ENCODE measurements around the gene CDK1. TPM values are rescaled to one million over a fixed set of nuclear protein-coding genes. Genes with fewer than 3 reads are reported as not detected.

CDK1 gene
- total and polyA plus RNA-seq, 4 donors = 1.2 to 3.3 (median 2.6) TPM

- ATAC-seq (ENCODE audit: low FRiP score) (no peak), DNase-seq (no peak)
- intact Hi-C loops (cut with DNase I) = no loop called here
- Histone ChIP-seq H3K36me3 (ENCODE audit: control insufficient read depth in 1 of 2, insufficient read depth in 2 of 2, low read length in 1 of 2) (no peaks in the 10 kb centered on the region), H3K4me1 (ENCODE audit: control insufficient read depth in 1 of 2, insufficient read depth in 2 of 2, low read length in 2 of 2) (no peaks in the 10 kb centered on the region), H3K27me3 (ENCODE audit: control insufficient read depth in 1 of 2, insufficient read depth in 2 of 2, low read length in 1 of 2) (no peaks in the 10 kb centered on the region), H3K9me3 (ENCODE audit: control insufficient read depth, low read length) (peaks cover 2% of the 10 kb centered on the region), H3K4me3 (ENCODE audit: low read length in 2 of 2) (no peak overlapping the region), H3K27ac (ENCODE audit: low read depth in 1 of 2, low read length in 2 of 2) (no peak overlapping the region)
Measured at GRCh38 chr10:60760711-60761210, 17.5 kb upstream of the CDK1 start.

- no peaks in the 10 kb centered on the region for H3K4me1 ChIP-seq (ENCODE audit: control insufficient read depth in 1 of 2, insufficient read depth in 2 of 2, low read length in 2 of 2)
- no peaks in the 10 kb centered on the region for H3K36me3 ChIP-seq (ENCODE audit: control insufficient read depth in 1 of 2, insufficient read depth in 2 of 2, low read length in 1 of 2)
- DNase-seq (no peak), ATAC-seq (ENCODE audit: low FRiP score) (no peak)
- no peaks in the 10 kb centered on the region for H3K27me3 ChIP-seq (ENCODE audit: control insufficient read depth in 1 of 2, insufficient read depth in 2 of 2, low read length in 1 of 2)
- no peak overlapping the region for H3K27ac ChIP-seq (ENCODE audit: low read depth in 1 of 2, low read length in 2 of 2)
- H3K9me3 ChIP-seq (ENCODE audit: control insufficient read depth, low read length) = peaks cover 1% of the 10 kb centered on the region
- no peak overlapping the region for H3K4me3 ChIP-seq (ENCODE audit: low read length in 2 of 2)
- 93 to 100% methylated on average over 1 of the region's 1 CpG for WGBS, 2 donors
- intact Hi-C loops (cut with DNase I) = no loop called here
Measured at GRCh38 chr10:60762554-60762953, 15.7 kb upstream of the CDK1 start.

- Histone ChIP-seq H3K4me3 (ENCODE audit: low read length in 2 of 2) (no peak overlapping the region), H3K9me3 (ENCODE audit: control insufficient read depth, low read length) (no peaks in the 10 kb centered on the region), H3K36me3 (ENCODE audit: control insufficient read depth in 1 of 2, insufficient read depth in 2 of 2, low read length in 1 of 2) (no peaks in the 10 kb centered on the region), H3K4me1 (ENCODE audit: control insufficient read depth in 1 of 2, insufficient read depth in 2 of 2, low read length in 2 of 2) (no peaks in the 10 kb centered on the region), H3K27me3 (ENCODE audit: control insufficient read depth in 1 of 2, insufficient read depth in 2 of 2, low read length in 1 of 2) (no peaks in the 10 kb centered on the region), H3K27ac (ENCODE audit: low read depth in 1 of 2, low read length in 2 of 2) (no peak overlapping the region)
- no peak for DNase-seq
- intact Hi-C loops (cut with DNase I) = no loop called here
- ATAC-seq (ENCODE audit: low FRiP score) = no peak
- 88 to 91% methylated on average over 6 of the region's 6 CpGs for WGBS, 2 donors
Measured at GRCh38 chr10:60767424-60767823, 10.9 kb upstream of the CDK1 start.

- no peak for DNase-seq
- H3K27me3 ChIP-seq (ENCODE audit: control insufficient read depth in 1 of 2, insufficient read depth in 2 of 2, low read length in 1 of 2) = no peaks in the 10 kb centered on the region
- H3K4me1 ChIP-seq (ENCODE audit: control insufficient read depth in 1 of 2, insufficient read depth in 2 of 2, low read length in 2 of 2) = no peaks in the 10 kb centered on the region
- H3K36me3 ChIP-seq (ENCODE audit: control insufficient read depth in 1 of 2, insufficient read depth in 2 of 2, low read length in 1 of 2) = no peaks in the 10 kb centered on the region
- H3K27ac ChIP-seq (ENCODE audit: low read depth in 1 of 2, low read length in 2 of 2) = no peak overlapping the region
- intact Hi-C loops (cut with DNase I) = no loop called here
- H3K4me3 ChIP-seq (ENCODE audit: low read length in 2 of 2) = no peak overlapping the region
- ATAC-seq (ENCODE audit: low FRiP score) = no peak
- no peaks in the 10 kb centered on the region for H3K9me3 ChIP-seq (ENCODE audit: control insufficient read depth, low read length)
- 58 to 65% methylated on average over 2 of the region's 2 CpGs for WGBS, 2 donors
Measured at GRCh38 chr10:60769406-60769805, 8.9 kb upstream of the CDK1 start.

- intact Hi-C loops (cut with DNase I) = no loop called here
- WGBS, 2 donors = 40 to 44% methylated on average over 9 of the region's 9 CpGs
- DNase-seq (no peak), ATAC-seq (ENCODE audit: low FRiP score) (peak; percentile 6)
- Histone ChIP-seq H3K27me3 (ENCODE audit: control insufficient read depth in 1 of 2, insufficient read depth in 2 of 2, low read length in 1 of 2) (no peaks in the 10 kb centered on the region), H3K36me3 (ENCODE audit: control insufficient read depth in 1 of 2, insufficient read depth in 2 of 2, low read length in 1 of 2) (no peaks in the 10 kb centered on the region), H3K9me3 (ENCODE audit: control insufficient read depth, low read length) (no peaks in the 10 kb centered on the region), H3K27ac (ENCODE audit: low read depth in 1 of 2, low read length in 2 of 2) (no peak overlapping the region), H3K4me1 (ENCODE audit: control insufficient read depth in 1 of 2, insufficient read depth in 2 of 2, low read length in 2 of 2) (no peaks in the 10 kb centered on the region), H3K4me3 (ENCODE audit: low read length in 2 of 2) (peak overlapping the region; percentile 28 to 59)
Measured at GRCh38 chr10:60777696-60778213, 523 bp upstream of the CDK1 start.

GRCh38 chr10:60778971-60779796, 906 bp downstream of the CDK1 start:
- Histone ChIP-seq H3K4me3 (ENCODE audit: low read length in 2 of 2) (peak overlapping the region; percentile 17 to 60), H3K27ac (ENCODE audit: low read depth in 1 of 2, low read length in 2 of 2) (no peak overlapping the region), H3K27me3 (ENCODE audit: control insufficient read depth in 1 of 2, insufficient read depth in 2 of 2, low read length in 1 of 2) (no peaks in the 10 kb centered on the region), H3K36me3 (ENCODE audit: control insufficient read depth in 1 of 2, insufficient read depth in 2 of 2, low read length in 1 of 2) (no peaks in the 10 kb centered on the region), H3K4me1 (ENCODE audit: control insufficient read depth in 1 of 2, insufficient read depth in 2 of 2, low read length in 2 of 2) (no peaks in the 10 kb centered on the region), H3K9me3 (ENCODE audit: control insufficient read depth, low read length) (no peaks in the 10 kb centered on the region)
- ATAC-seq (ENCODE audit: low FRiP score) (no peak), DNase-seq (peak in 1 of 2 donors; percentile 46)
- 10% methylated on average over 17 of the region's 17 CpGs for WGBS, 2 donors
- intact Hi-C loops (cut with DNase I) = no loop called here

- no peaks in the 10 kb centered on the region for H3K9me3 ChIP-seq (ENCODE audit: control insufficient read depth, low read length)
- DNase-seq (no peak), ATAC-seq (ENCODE audit: low FRiP score) (no peak)
Measured at GRCh38 chr10:60781661-60782060, 3.4 kb downstream of the CDK1 start.

GRCh38 chr10:60784641-60785040, 6.4 kb downstream of the CDK1 start:
- H3K27me3 ChIP-seq (ENCODE audit: control insufficient read depth in 1 of 2, insufficient read depth in 2 of 2, low read length in 1 of 2) = no peaks in the 10 kb centered on the region
- H3K9me3 ChIP-seq (ENCODE audit: control insufficient read depth, low read length) = no peaks in the 10 kb centered on the region
- no peak overlapping the region for H3K27ac ChIP-seq (ENCODE audit: low read depth in 1 of 2, low read length in 2 of 2)
- DNase-seq (no peak), ATAC-seq (ENCODE audit: low FRiP score) (no peak)
- no peaks in the 10 kb centered on the region for H3K36me3 ChIP-seq (ENCODE audit: control insufficient read depth in 1 of 2, insufficient read depth in 2 of 2, low read length in 1 of 2)
- no peak overlapping the region for H3K4me3 ChIP-seq (ENCODE audit: low read length in 2 of 2)
- intact Hi-C loops (cut with DNase I) = no loop called here
- H3K4me1 ChIP-seq (ENCODE audit: control insufficient read depth in 1 of 2, insufficient read depth in 2 of 2, low read length in 2 of 2) = no peaks in the 10 kb centered on the region
- 61 to 73% methylated on average over 3 of the region's 3 CpGs for WGBS, 2 donors

More at GRCh38 chr10:60781661-60782060, 3.4 kb downstream of the CDK1 start:
- Histone ChIP-seq H3K36me3 (ENCODE audit: control insufficient read depth in 1 of 2, insufficient read depth in 2 of 2, low read length in 1 of 2) (no peaks in the 10 kb centered on the region), H3K27me3 (ENCODE audit: control insufficient read depth in 1 of 2, insufficient read depth in 2 of 2, low read length in 1 of 2) (no peaks in the 10 kb centered on the region), H3K4me3 (ENCODE audit: low read length in 2 of 2) (no peak overlapping the region), H3K27ac (ENCODE audit: low read depth in 1 of 2, low read length in 2 of 2) (no peak overlapping the region), H3K4me1 (ENCODE audit: control insufficient read depth in 1 of 2, insufficient read depth in 2 of 2, low read length in 2 of 2) (no peaks in the 10 kb centered on the region)
- intact Hi-C loops (cut with DNase I) = no loop called here

- Histone ChIP-seq H3K4me1 (ENCODE audit: control insufficient read depth in 1 of 2, insufficient read depth in 2 of 2, low read length in 2 of 2) (no peaks in the 10 kb centered on the region), H3K9me3 (ENCODE audit: control insufficient read depth, low read length) (no peaks in the 10 kb centered on the region), H3K4me3 (ENCODE audit: low read length in 2 of 2) (no peak overlapping the region), H3K27ac (ENCODE audit: low read depth in 1 of 2, low read length in 2 of 2) (no peak overlapping the region), H3K27me3 (ENCODE audit: control insufficient read depth in 1 of 2, insufficient read depth in 2 of 2, low read length in 1 of 2) (no peaks in the 10 kb centered on the region), H3K36me3 (ENCODE audit: control insufficient read depth in 1 of 2, insufficient read depth in 2 of 2, low read length in 1 of 2) (no peaks in the 10 kb centered on the region)
- DNase-seq (no peak), ATAC-seq (ENCODE audit: low FRiP score) (no peak)
- intact Hi-C loops (cut with DNase I) = no loop called here
Measured at GRCh38 chr10:60788544-60788943, 10.3 kb downstream of the CDK1 start.

All from aorta (tissue), 5 donors.